K562 (cell line): ENCODE measurements around the gene CPNE1. TPM values are rescaled to one million over a fixed set of nuclear protein-coding genes. Genes with fewer than 3 reads are reported as not detected.
A peak's percentile ranks its signal among the peaks of the same experiment; 100 is the strongest.

ENCODE experiments used
- ATF1 ChIP-seq, 2 experiments: fragments of 450-650 bp in 1 of 2; IDR thresholded peaks; 2 replicates each; pipeline ENCODE4 v1.6.1; 2016; ENCODE audit warnings: missing compliant biosample characterization in 1 of 2, missing genetic modification characterization in 1 of 2
- BRCA1 ChIP-seq, 2 experiments: fragments of 450-650 bp in 1 of 2; sonication (generic) in 1 of 2; formaldehyde crosslinking in 1 of 2; IDR thresholded peaks; 2 replicates each; pipeline versions ENCODE4 v1.5.0 to v1.6.1; 2017 to 2020; ENCODE audit warnings: mild to moderate bottlenecking in 1 of 2, missing genetic modification reagents in 1 of 2
- CBX3 ChIP-seq, 2 experiments: IDR thresholded peaks; 1 replicate in 1 of 2; 2 replicates in 1 of 2; pipeline ENCODE4 v1.6.1; 2012; ENCODE audit warnings: inconsistent platforms in 2 of 2, low read length in 2 of 2, borderline replicate concordance in 1 of 2, control low read depth in 1 of 2
- DPF2 ChIP-seq: fragments of 450-650 bp; IDR thresholded peaks from 2 replicates; pipeline ENCODE4 v1.6.1; 2016
- FOXA1 ChIP-seq: fragments of 450-650 bp; IDR thresholded peaks from 2 replicates; pipeline ENCODE4 v1.6.1; 2016; ENCODE audit warnings: mild to moderate bottlenecking, borderline replicate concordance
- GTF2F1 ChIP-seq: IDR thresholded peaks from 2 replicates; pipeline ENCODE4 v1.6.1; 2011; ENCODE audit warnings: low read depth, low read length, improper control_type of control experiment
- HDAC2 ChIP-seq: fragments of 450-650 bp; IDR thresholded peaks from 2 replicates; pipeline ENCODE4 v1.6.1; 2016; ENCODE audit warnings: mild to moderate bottlenecking
- JUN ChIP-seq, 2 experiments: sonication (generic) in 1 of 2; formaldehyde crosslinking in 1 of 2; IDR thresholded peaks; 2 replicates each; pipeline versions ENCODE4 v1.6.1 to v1.8.0; 2012 to 2022; ENCODE audit warnings: borderline replicate concordance in 2 of 2, mild to moderate bottlenecking in 2 of 2, improper control_type of control experiment in 1 of 2, low read depth in 1 of 2, low read length in 1 of 2, missing genetic modification reagents in 1 of 2
- JUND ChIP-seq, 2 experiments: IDR thresholded peaks; 2 replicates in 1 of 2; 3 replicates in 1 of 2; pipeline ENCODE4 v1.6.1; 2011; ENCODE audit warnings: borderline replicate concordance in 2 of 2, low read depth in 2 of 2, low read length in 2 of 2, improper control_type of control experiment in 1 of 2, missing biosample characterization in 1 of 2, missing genetic modification characterization in 1 of 2, missing genetic modification reagents in 1 of 2
- MEIS2 ChIP-seq: fragments of 450-650 bp; IDR thresholded peaks from 2 replicates; pipeline ENCODE4 v1.6.1; 2014; ENCODE audit warnings: mild to moderate bottlenecking; ENCODE audit not compliant: partially characterized antibody
- NCOR1 ChIP-seq: fragments of 450-650 bp; IDR thresholded peaks from 2 replicates; pipeline ENCODE4 v1.6.1; 2016; ENCODE audit warnings: mild to moderate bottlenecking, moderate library complexity
- TEAD1 ChIP-seq, 2 experiments: fragments of 450-650 bp in 1 of 2; sonication (generic) in 1 of 2; formaldehyde crosslinking; IDR thresholded peaks; 2 replicates each; pipeline versions ENCODE4 v1.4.0 to v1.8.0; 2020 to 2022; ENCODE audit warnings: mild to moderate bottlenecking in 2 of 2, missing genetic modification reagents in 1 of 2
- TRIM24 ChIP-seq, 2 experiments: fragments of 450-650 bp; IDR thresholded peaks; 2 replicates each; pipeline ENCODE4 v1.6.1; 2016
- WHSC1 ChIP-seq: IDR thresholded peaks from one replicate; pipeline ENCODE4 v1.6.1; 2012; ENCODE audit warnings: low read length, control low read depth, inconsistent platforms
- ZNF232 ChIP-seq: sonication (generic); formaldehyde crosslinking; IDR thresholded peaks from 2 replicates; pipeline ENCODE4 v1.8.0; 2022; ENCODE audit warnings: mild to moderate bottlenecking, missing genetic modification reagents
- polyA plus RNA-seq, 8 experiments: library from polyadenylated mRNA; depleted of rRNA in 4 of 8; stranded (reverse) in 5 of 8; unstranded in 3 of 8; fragments of >200 nt; fragmentation: Nextera tagmentation in 2 of 8; fragmentation: Illumina TruSeq in 1 of 8; extraction: Ambion mirVana in 2 of 8; extraction: Trizol in 1 of 8; gene quantifications; 2 replicates each; pipeline versions ENCODE4 v1.2.1 to v1.2.3, GENCODE V29; 2011 to 2014; ENCODE audit warnings: inconsistent platforms in 1 of 8, missing spikeins in 1 of 8
- total RNA-seq, 7 experiments: library from RNA; depleted of rRNA in 6 of 7; stranded (reverse); fragments of >200 nt in 6 of 7; fragmentation: Illumina TruSeq in 2 of 7; extraction: Trizol in 2 of 7; gene quantifications; 2 replicates each; pipeline versions ENCODE4 v1.2.1 to v1.2.3, GENCODE V29; 2011 to 2021; ENCODE audit warnings: low replicate concordance in 1 of 7
- TF ChIP-seq, protein P1 (sequence below): sonication (generic); formaldehyde crosslinking; IDR thresholded peaks from 2 replicates; pipeline ENCODE4 v1.8.1; 2023; ENCODE audit warnings: mild to moderate bottlenecking, missing genetic modification reagents
- TF ChIP-seq, protein P2 (sequence below): fragments of 450-650 bp; IDR thresholded peaks from 2 replicates; pipeline ENCODE4 v1.6.1; 2016; ENCODE audit warnings: missing biosample characterization, missing genetic modification characterization
- TF ChIP-seq, protein P3 (sequence below), 2 experiments: fragments of 450-650 bp in 1 of 2; sonication (generic) in 1 of 2; formaldehyde crosslinking; conservative IDR thresholded peaks; 2 replicates each; pipeline versions ENCODE4 v1.4.0 to v1.8.1; 2020 to 2022; ENCODE audit warnings: mild to moderate bottlenecking in 1 of 2, missing genetic modification reagents in 1 of 2
- TF ChIP-seq, protein P4 (sequence below): fragments of 450-650 bp; IDR thresholded peaks from 2 replicates; pipeline ENCODE4 v1.6.1; 2014; ENCODE audit warnings: low read depth, mild to moderate bottlenecking, moderate library complexity, borderline replicate concordance

The CPNE1 gene
- total and polyA plus RNA-seq, 9 of the 15 experiments (the other 6 are each of a cell fraction or from before 2014, with no cell fraction given), result 42.1 to 102 (median 56.0) TPM

DNA sequence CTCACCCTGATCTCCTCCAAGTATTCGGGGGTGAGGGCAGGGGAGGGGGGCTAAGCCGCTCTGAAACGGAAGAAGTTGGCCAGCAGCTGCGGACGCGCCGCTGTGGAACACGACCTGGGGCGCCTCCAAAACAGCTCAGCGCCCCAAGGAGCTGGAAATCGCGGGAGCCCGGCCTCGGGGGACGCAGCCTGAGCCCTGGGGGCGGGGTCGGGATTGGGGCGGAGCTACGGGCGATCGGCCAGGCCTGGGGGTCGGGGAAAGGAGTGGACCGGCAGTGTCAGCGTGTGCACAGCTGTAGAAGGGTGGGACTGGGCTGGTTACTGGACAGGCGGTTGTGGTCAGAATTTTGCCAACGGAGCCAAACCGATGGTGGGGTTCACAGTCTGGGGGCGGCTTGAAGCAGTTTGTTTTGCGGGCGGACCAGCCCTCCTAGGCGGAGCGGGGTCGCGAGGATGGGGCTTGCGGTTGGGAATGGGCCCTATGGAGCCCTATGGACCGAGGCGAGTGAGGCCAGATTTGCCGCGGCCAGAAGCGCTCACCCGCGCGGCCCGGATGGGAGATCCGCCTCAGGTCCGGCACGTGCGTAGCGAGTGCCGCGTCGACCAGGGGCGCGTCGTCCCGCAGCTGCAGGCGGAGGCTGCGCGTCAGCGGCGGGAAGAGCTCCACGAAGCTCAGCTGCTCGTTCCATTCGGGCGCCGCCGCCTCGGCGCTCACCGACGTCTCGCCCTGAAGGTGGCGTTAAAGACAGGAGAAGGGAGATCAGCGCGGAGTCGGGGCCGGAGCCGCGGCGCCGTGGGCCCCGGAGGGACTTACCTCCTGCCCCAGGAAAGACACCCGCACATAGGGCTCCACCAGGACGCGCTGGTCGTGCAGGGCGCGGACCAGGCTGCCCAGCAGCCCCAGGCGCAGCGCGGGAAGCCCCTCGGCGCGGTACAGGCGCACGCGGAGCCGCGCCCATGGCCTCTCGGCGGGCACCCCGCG lies 63.4 kb downstream of the CPNE1 start (continued):
- TF ChIP-seq GTF2F1 (no peak), TEAD1 (CRISPR knock-in tag; IDR thresholded peaks at IDR 0.05) (peak in 1 of 2 experiments; percentile 83; a peak in 2 of 4 replicates), WHSC1 (no peak), TRIM24 (IDR thresholded peaks at IDR 0.05) (peak in 1 of 2 experiments; percentile 31; a peak in 1 of 4 replicates), BRCA1 (IDR thresholded peaks at IDR 0.05) (no peak), BRCA1 (CRISPR knock-in tag; IDR thresholded peaks at IDR 0.05) (0 out of 2 replicates have a peak, but pooled peaks have one; percentile 44), DPF2 (0 out of 2 replicates have a peak, but pooled peaks have one; percentile 15), JUN (IDR thresholded peaks at IDR 0.05; ENCODE audit: borderline replicate concordance, low read depth, low read length) (peak; percentile 53; the same call in 1 of the 2 replicates), JUN (CRISPR knock-in tag; IDR thresholded peaks at IDR 0.05; ENCODE audit: borderline replicate concordance) (peak; percentile 50; the same call in 1 of the 2 replicates), CBX3 (IDR thresholded peaks at IDR 0.05; ENCODE audit: borderline replicate concordance in 1 of 2, low read length in 2 of 2) (peak in 1 of 2 experiments; percentile 95; a peak in 2 of 3 replicates), ATF1 (CRISPR knock-in tag; IDR thresholded peaks at IDR 0.05) (0 out of 2 replicates have a peak, but pooled peaks have one; percentile 31), ATF1 (tag; IDR thresholded peaks at IDR 0.05) (peak; percentile 85), NCOR1 (no peak), MEIS2 (no peak), ZNF232 (peak; percentile 94; the same call in 1 of the 2 replicates), HDAC2 (peak; percentile 38; the same call in 1 of the 2 replicates), FOXA1 (no peak), JUND (IDR thresholded peaks at IDR 0.05; ENCODE audit: borderline replicate concordance, low read depth, low read length) (peak; percentile 18; the same call in 1 of the 2 replicates), JUND (tag; IDR thresholded peaks at IDR 0.05; ENCODE audit: borderline replicate concordance, low read depth, low read length) (no peak; the same call in 2 of the 3 replicates)
- TF ChIP-seq, protein P1, sequence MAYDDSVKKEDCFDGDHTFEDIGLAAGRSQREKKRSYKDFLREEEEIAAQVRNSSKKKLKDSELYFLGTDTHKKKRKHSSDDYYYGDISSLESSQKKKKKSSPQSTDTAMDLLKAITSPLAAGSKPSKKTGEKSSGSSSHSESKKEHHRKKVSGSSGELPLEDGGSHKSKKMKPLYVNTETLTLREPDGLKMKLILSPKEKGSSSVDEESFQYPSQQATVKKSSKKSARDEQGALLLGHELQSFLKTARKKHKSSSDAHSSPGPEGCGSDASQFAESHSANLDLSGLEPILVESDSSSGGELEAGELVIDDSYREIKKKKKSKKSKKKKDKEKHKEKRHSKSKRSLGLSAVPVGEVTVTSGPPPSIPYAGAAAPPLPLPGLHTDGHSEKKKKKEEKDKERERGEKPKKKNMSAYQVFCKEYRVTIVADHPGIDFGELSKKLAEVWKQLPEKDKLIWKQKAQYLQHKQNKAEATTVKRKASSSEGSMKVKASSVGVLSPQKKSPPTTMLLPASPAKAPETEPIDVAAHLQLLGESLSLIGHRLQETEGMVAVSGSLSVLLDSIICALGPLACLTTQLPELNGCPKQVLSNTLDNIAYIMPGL (CRISPR knock-in tag), result 0 out of 2 replicates have a peak, but pooled peaks have one; percentile 60
- TF ChIP-seq, protein P2, sequence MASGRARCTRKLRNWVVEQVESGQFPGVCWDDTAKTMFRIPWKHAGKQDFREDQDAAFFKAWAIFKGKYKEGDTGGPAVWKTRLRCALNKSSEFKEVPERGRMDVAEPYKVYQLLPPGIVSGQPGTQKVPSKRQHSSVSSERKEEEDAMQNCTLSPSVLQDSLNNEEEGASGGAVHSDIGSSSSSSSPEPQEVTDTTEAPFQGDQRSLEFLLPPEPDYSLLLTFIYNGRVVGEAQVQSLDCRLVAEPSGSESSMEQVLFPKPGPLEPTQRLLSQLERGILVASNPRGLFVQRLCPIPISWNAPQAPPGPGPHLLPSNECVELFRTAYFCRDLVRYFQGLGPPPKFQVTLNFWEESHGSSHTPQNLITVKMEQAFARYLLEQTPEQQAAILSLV (tag), result no peak
- TF ChIP-seq, protein P3, sequence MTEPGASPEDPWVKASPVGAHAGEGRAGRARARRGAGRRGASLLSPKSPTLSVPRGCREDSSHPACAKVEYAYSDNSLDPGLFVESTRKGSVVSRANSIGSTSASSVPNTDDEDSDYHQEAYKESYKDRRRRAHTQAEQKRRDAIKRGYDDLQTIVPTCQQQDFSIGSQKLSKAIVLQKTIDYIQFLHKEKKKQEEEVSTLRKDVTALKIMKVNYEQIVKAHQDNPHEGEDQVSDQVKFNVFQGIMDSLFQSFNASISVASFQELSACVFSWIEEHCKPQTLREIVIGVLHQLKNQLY (CRISPR knock-in tag; conservative IDR thresholded peaks at IDR 0.05), result peak in 1 of 2 experiments; percentile 95; a peak in 2 of 4 replicates
- TF ChIP-seq, protein P4, sequence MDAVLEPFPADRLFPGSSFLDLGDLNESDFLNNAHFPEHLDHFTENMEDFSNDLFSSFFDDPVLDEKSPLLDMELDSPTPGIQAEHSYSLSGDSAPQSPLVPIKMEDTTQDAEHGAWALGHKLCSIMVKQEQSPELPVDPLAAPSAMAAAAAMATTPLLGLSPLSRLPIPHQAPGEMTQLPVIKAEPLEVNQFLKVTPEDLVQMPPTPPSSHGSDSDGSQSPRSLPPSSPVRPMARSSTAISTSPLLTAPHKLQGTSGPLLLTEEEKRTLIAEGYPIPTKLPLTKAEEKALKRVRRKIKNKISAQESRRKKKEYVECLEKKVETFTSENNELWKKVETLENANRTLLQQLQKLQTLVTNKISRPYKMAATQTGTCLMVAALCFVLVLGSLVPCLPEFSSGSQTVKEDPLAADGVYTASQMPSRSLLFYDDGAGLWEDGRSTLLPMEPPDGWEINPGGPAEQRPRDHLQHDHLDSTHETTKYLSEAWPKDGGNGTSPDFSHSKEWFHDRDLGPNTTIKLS, result peak; percentile 91; the same call in 1 of the 2 replicates
